Measurements from ENCODE around the gene PHTF1.
A peak's percentile ranks its signal among the peaks of the same experiment; 100 is the strongest.
"Not testable (repeated sequence)": the region's sequence is repeated elsewhere in the genome, so short reads cannot be mapped to it uniquely, and the experiment has no call there.

PHTF1 gene

DNA sequence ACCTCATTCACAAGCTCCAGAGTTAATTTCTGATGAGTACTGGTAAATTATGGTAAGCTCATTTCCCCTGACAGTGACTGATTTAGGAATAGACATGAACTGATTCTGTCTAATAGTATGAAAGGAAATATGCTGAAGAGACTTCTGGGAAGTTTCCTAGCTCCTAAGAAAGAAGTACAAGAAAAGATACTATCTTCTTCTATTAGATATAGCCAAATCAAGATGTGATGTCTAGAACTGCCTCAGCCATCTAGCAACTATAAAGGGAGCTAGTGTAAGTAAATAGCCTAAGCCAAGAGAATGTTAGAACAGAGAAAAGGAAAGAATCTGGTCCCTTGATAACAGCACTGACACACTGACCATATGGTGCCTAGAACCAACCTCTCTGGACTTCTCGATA lies 10.7 kb upstream of the PHTF1 start:
- no peak for DNase-seq

DNA sequence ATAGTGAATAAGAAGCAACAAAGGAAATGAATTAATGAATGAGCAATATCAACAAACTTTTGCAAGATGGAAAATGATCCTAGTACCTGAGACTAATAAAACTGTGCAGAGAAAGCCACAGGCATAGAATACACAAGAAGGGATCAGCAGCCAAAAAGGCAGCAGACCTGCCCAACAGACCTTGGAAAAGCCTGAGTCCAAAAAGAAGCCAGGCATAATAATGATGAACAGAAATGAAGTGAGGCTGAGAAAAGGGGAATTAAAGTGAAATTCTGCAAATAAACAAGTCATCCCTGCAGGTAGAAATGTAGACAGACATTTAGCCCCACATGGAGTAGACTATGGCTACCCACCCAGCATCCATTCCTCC lies 10.3 kb upstream of the PHTF1 start:
- no peak for DNase-seq

DNA sequence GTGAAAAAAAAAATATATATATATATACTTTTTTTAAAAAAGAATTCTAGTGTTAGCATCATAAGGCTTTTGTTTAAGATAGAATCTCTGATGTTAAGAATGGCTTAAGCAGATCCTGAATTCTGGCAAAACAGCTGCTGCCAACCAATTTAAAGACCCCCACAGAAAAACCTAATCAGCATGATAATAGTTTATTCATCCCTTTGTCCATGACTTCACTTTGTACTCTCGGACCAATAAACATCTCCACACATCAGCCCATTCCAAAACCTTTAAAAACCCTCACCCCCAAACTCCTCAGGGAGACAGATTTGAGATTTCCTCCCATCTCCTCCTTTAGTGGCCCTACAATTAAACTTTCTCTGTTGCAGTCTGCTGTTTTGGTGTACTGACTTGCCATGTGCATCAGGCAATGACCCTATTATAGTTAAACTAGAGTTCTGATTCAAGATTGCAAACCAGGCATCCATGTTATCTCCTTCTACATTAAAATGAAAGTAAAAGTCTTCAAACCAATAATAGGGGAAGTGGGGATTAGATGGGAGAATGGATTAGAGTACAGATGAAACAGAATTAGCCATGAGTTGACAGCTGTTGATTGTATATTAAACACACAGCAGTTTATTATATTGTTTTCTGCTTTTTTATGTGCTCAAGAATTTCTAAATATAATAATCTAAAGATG lies 9.8 kb upstream of the PHTF1 start:
- no peak for DNase-seq

DNA sequence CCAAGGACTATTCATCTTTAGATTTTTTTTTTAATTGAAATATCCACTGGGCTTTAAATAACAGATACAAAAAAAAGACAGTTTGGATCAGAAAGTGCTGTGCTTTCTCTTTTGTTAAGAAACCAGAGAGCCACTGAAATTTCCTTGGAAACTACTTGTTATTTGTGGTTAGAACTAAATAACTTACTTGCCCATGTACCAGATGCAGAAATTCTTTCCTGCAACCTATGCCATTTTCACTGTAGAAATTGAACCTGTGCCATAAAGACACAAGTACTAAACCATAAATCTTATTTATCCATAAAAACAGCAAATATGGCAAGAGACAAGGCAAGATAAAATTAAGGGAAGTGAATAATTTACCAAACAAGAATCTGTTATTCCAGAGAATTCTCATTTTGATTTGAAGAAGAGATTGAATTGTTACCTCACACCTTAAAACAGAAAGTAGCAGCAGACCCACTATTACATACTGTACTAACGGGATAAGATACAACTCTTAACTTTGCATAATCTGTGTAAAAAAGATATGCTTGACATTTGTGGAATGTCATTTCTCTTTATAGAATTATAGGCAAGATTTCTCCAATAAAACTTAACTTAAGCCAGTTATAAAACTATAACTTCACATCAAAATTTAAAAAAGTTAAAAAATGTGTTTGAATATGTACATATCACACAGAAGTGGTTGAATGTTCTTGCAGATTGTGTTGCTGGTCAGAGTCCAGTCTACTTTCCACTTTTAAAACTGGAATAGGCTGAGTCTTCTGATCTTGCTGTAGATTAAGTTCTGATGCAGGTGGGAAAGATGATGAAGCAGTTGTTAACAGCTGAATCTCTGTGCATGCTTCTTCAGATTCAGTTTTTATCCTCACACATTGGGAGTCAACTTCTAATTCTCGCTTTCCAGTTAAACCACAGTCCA lies 6.3 kb upstream of the PHTF1 start:
- no peak for DNase-seq

DNA sequence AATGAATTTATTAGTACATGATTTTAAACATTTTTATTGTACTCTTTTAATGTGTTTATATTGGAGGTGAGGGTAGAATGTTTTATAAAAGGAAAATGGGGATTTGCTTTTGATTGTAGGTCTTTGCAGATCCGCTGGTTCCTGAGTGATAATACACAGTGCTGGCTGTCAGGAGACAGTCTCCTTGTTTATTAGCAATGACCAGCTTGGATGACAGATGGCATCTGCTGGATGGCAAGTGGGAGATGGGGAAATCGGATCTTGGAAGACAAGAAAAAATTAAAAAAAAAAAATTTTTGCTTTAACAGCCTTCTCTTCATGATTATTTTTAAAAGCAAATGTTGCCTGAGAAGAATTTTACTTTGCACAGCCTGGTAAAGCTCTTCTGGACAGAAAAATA lies 4.4 kb upstream of the PHTF1 start:
- no peak for DNase-seq

DNA sequence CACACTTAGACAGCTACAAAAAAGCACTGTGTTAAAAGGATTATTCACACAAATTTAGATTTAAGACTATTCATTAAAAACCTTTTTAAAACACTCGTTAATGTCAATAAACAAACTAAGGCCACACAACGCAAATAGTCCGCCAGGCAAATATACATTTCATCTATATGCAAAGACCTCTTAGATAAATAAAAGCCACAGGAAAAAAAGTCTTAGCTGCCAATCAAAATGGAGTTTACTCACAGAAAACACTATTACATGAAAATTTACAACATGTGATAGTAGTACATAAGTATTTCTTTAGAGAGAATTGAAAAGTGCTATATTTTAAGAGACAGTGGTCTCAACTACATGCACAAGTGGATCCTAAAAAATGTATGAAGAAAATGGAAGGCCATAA lies 2.7 kb upstream of the PHTF1 start:
- no peak for DNase-seq

DNA sequence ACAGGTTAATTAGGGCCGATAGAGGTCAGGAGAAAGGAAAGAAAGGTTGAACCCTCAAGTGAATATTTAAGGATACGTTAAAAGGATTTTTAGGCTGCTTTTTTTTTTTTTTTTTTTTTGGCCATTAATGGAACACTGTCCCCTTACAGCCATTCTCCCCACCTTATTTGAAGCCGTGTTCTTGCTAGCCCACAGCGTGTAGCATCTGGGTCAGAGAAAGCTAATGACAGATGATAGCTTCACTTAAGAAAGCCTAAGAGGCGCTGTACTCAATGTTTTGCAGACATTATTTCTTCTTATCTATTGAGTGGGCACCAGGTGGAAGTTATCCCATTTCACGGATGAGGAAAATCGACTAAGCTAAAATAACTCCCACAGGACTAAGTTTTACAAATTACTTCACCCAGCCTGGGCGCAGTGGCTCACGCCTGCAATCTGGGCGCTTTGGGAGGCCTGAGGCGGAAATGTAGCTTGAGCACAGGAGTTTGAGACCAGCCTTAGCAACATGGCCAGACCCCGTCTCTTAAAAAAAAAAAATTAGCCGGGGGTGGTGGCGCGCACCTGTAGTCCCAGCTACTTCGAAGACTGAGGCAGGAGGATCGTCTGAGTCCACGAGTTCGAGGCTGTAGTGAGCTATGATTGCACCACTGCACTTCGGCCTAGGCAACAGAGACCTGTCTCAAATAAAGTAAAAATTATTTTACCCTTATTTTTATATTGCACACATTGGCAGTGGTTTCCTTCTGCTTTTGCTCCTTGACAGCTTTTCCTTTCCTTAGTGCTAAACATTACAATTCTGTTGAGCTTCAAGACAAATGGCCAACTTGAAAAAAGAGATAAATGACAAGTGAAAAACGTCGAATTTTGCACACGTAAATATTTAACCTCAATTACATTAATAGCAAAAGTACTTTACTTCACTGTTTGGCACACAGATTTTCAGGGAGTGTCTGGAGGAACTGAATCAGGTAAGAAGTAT lies 1.1 kb upstream of the PHTF1 start:
- DNase-seq = no peak

DNA sequence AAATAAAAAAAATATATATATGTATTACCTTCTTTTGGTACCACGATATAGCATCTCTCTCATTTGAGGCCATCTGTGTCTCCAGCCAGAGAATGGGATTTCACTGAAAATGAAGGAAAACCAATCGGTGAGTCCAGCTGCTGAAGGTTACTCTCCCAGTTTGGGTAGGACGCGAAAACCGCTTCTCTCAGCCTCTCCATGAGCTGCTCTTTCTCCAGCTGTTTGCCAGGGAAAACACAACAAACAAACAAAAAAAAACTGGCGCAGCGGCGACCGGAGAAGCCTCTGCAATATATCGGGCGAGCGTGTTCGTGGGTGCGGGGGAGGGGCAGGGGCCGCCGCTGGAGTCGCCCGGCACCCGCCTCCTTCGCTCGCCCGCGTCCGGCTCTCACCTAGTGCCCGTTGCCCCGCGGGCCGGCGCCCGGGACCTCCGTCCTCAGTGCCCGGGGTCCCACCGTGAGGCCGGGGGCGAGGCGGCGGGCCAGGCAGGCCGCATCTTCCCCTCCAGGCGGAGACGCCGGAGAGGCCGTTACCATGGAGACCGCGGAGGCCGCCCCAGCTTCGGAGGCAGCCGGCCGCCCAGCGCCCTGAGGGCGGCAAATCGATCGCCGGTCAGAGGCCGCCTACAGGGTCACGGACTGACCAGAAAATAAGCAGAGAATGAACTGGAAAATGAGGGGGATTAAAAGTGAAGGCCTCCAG lies 504 bp downstream of the PHTF1 start:
- DNase-seq = peak; percentile 60

DNA sequence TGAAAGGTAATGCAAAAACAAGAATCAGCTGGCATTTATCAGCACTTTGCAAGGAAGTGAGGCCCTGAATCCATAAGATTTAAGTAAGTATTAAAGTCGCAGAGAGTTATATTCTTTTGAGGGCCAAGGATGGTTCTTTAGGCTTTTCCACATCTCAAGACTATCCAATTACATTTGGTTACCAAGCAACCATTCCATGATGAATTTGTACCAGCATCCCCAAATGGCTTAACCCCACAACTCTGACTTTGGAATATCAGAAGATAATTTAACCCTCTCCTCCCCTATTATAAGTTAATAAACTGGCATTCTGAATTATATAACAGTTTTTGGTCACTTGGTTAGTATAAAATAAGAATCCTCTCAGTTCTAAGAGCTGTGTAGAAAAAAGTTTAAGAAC lies 2.8 kb downstream of the PHTF1 start:
- no peak for DNase-seq

DNA sequence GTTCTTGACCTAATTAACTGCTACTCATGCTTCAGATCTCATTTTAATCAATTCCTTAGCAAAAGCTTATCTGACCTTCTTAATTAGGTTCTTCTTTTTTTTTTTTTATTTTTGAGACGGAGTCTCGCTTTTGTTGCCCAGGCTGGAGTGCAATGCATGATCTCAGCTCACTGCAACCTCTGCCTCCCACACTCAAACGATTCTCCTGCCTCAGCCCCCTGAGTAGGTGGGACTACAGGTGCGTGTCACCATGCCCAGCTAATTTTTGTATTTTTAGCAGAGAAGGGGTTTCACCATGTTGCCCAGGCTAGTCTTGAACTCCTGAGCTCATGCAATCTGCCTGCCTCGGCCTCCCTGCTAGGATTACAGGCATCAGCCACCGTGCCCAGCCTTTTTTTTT lies 6.0 kb downstream of the PHTF1 start:
- not testable (repeated sequence) for DNase-seq

DNA sequence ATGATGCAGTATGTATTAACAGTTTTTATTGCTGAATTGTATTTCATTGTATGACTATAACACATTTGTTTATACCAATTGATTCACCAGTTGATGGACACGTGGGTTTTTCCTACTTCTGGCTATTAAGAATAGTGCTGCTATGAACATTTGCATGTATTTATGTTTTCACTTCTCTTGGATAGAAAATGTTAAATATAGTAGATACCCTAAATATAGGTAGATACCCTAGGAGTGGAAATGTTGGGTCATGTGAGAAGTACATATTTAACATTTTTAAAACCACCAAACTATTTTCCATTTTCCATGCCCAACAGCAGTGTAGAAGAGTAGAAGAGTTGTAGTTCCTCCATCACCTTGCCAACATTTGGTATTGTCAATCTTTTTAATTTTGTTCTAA lies 7.8 kb downstream of the PHTF1 start:
- DNase-seq = no peak

DNA sequence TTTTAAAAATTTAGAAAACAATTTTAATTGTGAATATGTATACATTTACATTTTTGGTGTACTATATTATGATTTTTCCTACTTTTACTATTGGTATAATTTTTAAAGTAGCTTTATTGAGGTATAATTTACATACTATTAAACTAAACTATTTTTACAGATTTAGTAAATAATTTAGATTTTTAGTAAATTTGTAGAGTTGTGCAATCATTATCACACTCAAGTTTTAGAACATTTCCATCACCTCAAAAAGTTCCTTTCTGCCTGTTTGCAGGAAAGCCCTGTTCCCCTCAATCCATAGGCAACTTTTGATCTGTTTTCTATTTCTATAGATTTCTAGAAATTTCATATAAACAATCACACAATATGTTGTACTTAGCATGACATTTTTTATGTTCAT lies 8.2 kb downstream of the PHTF1 start:
- no peak for DNase-seq

DNA sequence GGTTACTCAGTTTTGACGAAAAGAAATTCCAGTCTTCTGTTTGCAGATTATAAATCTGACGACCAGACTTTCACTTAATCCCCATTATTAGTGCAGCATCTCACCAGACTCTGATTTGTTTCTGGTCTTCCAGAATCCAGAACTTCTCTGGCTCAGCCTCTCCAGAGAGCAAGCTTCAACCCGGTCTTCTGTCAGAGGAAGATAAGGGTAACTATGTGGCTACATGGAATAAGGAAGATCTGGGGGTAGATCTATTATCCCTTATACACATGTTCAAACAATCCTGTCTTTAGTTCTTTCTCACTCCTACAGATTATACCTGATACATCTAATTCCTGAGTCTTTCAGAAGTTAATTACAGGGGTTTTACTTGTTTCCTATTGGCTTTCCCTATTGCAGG lies 9.9 kb downstream of the PHTF1 start:
- no peak for DNase-seq

DNA sequence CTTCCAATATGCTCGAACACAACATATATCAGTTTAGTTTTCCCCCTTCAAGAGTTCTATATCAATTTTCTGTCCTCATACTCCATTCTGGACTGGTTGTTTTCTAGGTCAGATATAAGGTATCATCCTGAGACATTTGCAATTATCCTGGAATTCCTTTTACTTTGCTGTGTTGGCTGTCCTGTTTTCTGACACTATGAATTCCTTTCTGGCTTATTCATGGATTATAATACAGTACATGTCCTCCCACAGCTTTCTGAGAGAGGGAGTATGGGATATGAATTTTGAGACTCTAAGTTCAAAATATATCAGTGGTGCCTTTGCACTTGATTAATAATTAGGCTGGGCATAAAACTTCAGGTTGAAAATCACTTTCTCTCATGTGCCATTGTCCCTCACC lies 11.9 kb downstream of the PHTF1 start:
- no peak for DNase-seq

DNA sequence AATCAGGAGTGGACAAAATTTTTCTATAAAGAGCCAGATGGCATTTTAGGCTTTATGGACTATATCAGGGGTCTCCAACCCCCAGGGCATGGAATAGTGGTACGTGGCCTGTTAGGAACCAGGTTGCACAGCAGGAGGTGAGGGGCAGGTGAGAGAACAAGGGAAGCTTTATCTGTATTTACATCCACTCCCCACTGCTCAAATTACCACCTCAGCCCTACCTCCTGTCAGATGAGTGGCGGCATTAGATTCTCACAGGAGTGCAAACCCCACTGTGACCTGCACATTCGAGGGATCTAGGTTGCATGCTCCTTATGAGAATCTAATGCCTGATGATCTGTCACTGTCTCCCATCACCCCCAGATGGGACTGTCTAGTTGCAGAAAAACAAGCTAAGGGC lies 13.9 kb downstream of the PHTF1 start:
- no peak for DNase-seq

DNA sequence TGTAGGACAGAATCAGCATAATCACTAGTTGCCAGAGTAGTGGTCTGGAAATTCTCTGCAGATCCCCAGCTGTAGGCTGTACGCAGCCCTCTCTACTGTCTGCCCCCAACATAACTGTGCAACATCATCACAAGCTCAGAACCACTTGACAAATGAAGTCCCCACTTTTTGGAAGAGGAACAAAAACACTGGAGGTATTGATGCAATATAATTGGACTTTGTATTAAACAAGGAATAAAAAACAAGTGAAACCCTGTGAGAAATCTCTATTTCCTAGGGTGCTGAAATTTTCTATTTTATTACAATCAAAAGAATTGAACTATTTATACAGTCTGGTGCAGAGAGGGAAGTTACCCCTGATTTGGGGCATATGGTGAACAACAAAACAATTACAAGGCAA lies 15.2 kb downstream of the PHTF1 start:
- no peak for DNase-seq

DNA sequence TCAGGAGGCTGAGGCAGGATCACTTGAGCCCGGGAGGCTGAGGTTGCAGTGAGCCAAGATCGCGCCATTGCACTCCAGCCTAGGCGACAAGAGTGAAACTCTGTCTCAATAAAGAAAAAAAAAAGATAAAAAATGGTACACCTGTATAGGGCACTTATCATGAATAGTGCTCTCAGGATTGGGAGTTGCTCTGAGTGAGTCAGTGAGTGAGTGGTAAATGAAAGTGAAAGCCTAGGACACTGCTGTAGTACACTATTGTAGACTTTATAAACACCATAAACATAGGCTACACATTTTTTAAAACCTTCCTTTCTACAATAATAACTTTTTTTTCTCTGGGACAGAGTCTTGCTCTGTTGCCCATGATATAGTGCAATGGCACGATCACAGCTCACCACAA lies 16.8 kb downstream of the PHTF1 start:
- no peak for DNase-seq

DNA sequence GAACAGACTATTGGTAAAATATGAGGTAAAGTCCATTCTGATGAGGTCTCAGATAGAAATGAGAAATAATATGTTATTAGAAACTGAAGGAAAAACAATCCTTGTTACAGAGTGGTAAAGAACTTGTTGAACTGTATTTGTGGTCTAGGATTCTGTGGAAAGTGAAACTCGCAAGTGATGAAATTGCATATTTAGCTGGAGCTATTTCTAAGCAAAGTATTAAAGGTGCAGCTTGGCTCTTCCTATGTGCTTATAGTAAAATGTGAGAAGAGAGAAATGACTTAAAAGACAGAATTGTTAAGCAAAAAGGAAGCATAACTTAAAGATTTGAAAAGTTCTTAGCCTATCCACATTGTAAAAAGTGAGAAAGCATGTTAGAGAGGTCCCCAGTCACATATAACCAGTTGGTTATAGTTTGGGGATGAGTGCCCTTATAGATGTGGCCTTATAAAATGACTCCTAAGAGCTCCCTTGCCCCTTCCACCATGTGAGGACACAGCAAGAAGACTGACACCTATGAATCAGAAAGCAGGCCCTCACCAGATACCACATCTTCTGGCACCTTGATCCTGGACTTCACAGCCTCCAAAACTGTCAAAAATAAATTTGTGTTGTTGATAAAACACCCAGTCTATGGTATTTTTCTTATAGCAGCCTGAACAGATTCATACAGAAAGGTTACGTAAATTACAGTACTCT lies 24.8 kb downstream of the PHTF1 start:
- no peak for DNase-seq

DNA sequence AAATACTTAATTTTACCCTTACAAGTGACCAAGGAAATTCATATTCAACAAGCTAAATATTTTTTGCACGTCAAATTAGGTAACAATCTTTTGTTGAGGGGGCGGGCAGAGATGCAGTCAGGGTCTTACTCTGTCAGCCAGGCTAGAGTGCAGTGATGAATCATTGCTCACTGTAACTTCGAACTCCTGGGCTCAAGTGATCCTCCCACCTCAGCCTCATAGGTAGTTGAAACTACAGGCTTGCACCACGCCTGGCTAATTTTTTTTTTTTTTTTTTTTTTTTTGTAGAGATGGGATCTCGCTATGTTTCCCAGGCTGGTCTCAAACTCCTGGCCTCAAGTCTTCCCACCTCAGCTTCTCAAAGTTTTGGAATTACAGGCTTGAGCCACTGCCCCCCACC lies 26.5 kb downstream of the PHTF1 start:
- no peak for DNase-seq

DNA sequence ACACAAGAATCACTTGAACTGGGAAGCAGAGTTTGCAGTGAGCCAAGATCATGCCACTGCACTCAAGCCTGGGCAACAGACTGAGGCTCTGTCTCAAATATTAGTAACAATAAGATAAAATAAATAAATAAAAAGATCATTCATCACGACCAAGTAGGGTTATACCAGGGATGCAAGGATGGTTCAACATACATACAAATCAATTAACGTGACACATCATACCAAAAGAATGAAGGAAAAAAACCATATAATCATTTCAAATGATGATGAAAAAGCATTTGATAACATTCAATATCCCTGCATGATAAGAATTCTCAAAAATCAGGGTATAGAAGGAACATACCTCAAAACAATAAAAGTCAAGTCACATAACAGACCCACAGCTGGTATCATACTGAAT lies 38.3 kb downstream of the PHTF1 start:
- no peak for DNase-seq

DNA sequence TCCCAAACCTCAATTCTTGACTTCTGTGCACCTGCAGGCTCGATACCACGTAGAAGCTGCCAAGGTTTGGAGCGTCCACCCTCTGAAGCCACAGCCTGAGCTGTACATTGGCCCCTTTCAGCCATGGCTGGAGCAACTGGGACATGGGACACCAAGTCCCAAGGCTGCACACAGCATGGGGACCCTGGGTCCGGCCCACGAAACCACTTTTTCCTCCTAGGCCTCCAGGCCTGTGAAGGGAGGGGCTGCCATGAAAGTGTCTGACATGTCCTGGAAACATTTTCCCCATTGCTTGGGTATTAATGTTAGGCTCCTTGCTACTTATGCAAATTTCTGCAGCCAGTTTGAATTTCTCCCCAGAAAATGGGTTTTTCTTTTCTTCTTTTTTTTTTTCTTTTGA lies 40.7 kb downstream of the PHTF1 start:
- not testable (repeated sequence) for DNase-seq

DNA sequence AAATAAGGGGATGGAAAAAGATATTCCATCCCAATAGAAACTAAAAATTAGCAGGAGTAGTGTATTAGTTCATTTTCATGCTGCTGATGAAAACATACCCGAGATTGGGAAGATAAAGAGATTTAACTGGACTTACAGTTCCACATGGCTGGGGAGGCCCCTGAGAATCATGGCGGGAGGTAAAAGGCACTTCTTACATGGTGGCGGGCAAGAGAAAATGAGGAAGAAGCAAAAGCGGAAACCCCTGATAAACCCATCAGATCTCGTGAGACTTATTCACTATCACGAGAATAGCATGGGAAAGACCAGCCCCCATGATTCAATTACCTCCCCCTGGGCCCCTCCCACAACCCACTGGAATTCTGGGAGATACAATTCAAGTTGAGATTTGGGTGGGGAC lies 41.8 kb downstream of the PHTF1 start:
- not testable (repeated sequence) for DNase-seq
